Thoracic aorta (tissue), 2 donors: Measurements from ENCODE around the gene FAM174C. TPM values are rescaled to one million over a fixed set of nuclear protein-coding genes. Genes with fewer than 3 reads are reported as not detected.

Experiments
- ATAC-seq: fragments of 150-250 bp; one replicate; pipeline ENCODE4 v1.8.0; 2017; ENCODE audit warnings: low read depth; ENCODE audit not compliant: insufficient number of reproducible peaks, low FRiP score
- DNase-seq: peaks from one replicate; pipeline ENCODE4 v3.0.0-alpha.2; 2020; ENCODE audit warnings: low spot score
- H3K27ac ChIP-seq, 2 donors: fragments of 200-600 bp; sonication (generic); 1 replicate in 1 of 2; 2 replicates in 1 of 2; pipeline ENCODE4 v1.5.1; 2016; ENCODE audit warnings: mild to moderate bottlenecking in 2 of 2, moderate library complexity in 2 of 2
- H3K27me3 ChIP-seq: fragments of 200-600 bp; sonication (generic); replicated peaks from 2 replicates; pipeline ENCODE4 v1.6.0; 2016; ENCODE audit warnings: mild to moderate bottlenecking; ENCODE audit not compliant: insufficient read depth
- H3K36me3 ChIP-seq: fragments of 200-600 bp; sonication (generic); one replicate; pipeline ENCODE4 v1.5.1; 2016
- H3K4me1 ChIP-seq, 2 donors: fragments of 200-600 bp; sonication (generic); 1 replicate in 1 of 2; 2 replicates in 1 of 2; pipeline versions ENCODE4 v1.5.1 to v1.6.0; 2016; ENCODE audit warnings: low read depth in 2 of 2, mild to moderate bottlenecking in 1 of 2; ENCODE audit not compliant: control insufficient read depth in 1 of 2
- H3K4me3 ChIP-seq: fragments of 200-600 bp; sonication (generic); 2 replicates; pipeline ENCODE4 v1.5.1; 2016; ENCODE audit warnings: mild to moderate bottlenecking
- H3K9me3 ChIP-seq: fragments of 200-600 bp; sonication (generic); 2 replicates; pipeline ENCODE4 v1.5.1; 2016
- CTCF ChIP-seq: fragments of 200-600 bp; sonication (generic); IDR thresholded peaks from one replicate; pipeline ENCODE4 v1.5.1; 2019; ENCODE audit warnings: antibody characterized with exemption
- total RNA-seq, 2 donors: library from RNA; depleted of rRNA; stranded (reverse); fragments of >200 nt; gene quantifications; one replicate each; pipeline versions ENCODE4 v1.1.0 to v1.2.3, GENCODE V29; 2016

FAM174C gene
- total RNA-seq: 10 to 100 TPM; 18.8 to 40.8 TPM

DNA sequence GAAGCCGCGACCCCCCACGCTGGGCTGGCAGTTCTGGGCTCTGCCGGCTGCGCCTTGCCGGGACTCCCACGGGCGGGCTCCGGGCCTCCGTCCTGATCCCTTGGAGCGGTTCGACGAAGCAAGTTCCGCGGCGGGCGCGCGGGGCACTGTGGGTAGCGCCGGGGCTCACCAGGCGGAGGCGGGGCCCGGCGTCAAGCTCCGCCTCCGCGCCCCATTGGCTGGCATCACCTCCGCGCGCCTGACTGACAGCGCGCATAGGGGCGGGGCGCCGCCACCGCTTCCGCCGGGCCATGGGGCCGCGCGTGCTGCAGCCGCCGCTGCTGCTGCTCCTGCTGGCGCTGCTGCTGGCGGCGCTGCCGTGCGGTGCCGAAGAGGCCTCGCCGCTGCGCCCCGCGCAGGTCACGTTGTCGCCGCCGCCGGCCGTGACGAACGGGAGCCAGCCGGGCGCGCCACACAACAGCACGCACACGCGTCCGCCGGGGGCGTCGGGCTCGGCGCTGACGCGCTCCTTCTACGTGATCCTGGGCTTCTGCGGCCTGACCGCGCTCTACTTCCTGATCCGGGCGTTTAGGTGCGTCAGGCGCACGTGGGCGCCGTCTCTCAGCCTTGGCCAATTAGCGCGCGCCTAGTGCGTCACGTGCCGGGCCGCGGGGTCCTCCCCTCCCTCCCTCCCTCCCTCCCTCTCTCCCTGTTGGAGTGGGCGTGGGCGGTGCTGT, at the start of gene FAM174C:
Gene FAM174C, plus strand, starts transcription at position 271 of the 716 bp plus-strand sequence. Its CDS starts 20 bp downstream, at position 291.
- Histone ChIP-seq H3K9me3 (no peaks in the 10 kb centered on the region), H3K27ac (peak within 1 kb of the TSS; percentile 93 to 98), H3K4me3 (peak within 1 kb of the TSS; percentile 82), H3K27me3 (no peaks in the 10 kb centered on the region), H3K4me1 (peaks cover 38 to 59% of the 10 kb centered on the region in 2 donors), H3K36me3 (peaks cover 46% of the 10 kb centered on the region)
- ATAC-seq: peak; percentile 62
- no peak for TF ChIP-seq CTCF
- DNase-seq: no peak

GRCh38 chr19:1226227-1226518, 49.2 kb upstream of the FAM174C start:
- H3K36me3 ChIP-seq: peaks cover 44% of the 10 kb centered on the region
- no peaks in the 10 kb centered on the region for H3K9me3 ChIP-seq
- TF ChIP-seq CTCF: no peak
- H3K27me3 ChIP-seq: no peaks in the 10 kb centered on the region
- no peak overlapping the region for H3K27ac ChIP-seq
- peaks cover 6 to 17% of the 10 kb centered on the region in 2 donors for H3K4me1 ChIP-seq
- no peak for DNase-seq
- H3K4me3 ChIP-seq: no peak overlapping the region
- no peak for ATAC-seq

DNA sequence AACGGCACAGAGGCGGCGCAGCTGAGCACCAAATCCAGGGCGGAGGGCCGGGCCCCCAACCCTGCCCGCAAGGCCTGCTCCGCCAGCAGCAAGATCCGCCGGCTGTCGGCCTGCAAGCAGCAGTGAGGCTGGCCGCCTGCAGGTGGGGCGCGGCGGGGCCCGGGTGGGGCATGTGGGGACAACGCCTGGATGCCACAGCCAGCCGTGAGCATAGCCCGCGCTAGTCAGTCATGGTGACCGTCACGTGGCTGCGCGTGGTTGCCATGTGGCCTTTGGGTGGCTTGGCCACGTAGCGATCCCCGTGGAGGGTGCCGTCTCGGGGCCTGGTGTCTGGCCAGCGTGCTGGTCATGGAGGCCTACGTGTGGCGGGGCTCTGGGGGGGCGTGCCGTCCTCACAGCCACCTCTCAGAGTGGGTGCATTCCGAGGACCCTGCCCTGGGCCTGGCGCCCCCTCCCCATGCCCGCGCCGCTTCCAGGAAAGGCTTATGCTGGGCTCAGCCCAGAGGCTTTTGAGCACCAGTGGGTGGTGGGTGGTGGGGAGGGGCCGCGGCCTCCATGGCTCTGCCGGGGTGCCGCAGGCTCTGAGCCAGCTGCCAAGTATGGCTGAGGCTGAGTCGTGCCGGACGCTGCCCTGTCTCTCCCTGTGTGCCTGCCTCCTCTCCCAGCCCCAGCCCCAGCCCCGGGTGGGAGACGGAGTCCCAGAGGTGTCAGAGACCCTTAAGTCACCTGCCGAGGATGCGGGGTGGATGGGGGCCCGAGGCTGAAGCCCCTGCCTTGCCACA, 48.6 kb upstream of the FAM174C start:
- no peaks in the 10 kb centered on the region for H3K9me3 ChIP-seq
- peaks cover 39% of the 10 kb centered on the region for H3K36me3 ChIP-seq

DNA sequence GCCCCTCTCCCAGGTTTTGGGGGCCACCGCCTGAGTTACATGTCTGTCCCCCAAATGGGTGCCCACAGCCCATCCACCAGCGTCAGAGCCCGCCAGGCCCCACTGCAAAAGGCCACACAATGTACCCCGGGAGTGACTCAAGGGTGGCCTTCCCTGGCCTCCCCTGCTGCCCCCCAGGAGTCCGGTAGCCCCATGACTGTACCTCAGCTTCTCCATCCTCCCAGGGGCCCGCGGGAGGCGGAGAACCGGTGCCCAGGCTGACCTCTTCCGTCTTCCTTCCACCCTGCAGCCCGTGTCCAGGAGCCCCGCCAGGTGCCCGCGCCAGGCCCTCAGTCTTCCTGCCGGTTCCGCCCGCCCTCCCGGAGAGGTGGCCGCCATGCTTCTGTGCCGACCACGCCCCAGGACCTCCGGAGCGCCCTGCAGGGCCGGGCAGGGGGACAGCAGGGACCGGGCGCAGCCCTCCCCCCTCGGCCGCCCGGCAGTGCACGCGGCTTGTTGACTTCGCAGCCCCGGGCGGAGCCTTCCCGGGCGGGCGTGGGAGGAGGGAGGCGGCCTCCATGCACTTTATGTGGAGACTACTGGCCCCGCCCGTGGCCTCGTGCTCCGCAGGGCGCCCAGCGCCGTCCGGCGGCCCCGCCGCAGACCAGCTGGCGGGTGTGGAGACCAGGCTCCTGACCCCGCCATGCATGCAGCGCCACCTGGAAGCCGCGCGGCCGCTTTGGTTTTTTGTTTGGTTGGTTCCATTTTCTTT, 47.9 kb upstream of the FAM174C start:
- DNase-seq (no peak), ATAC-seq (no peak)
- Histone ChIP-seq H3K4me1 (peaks cover 3 to 9% of the 10 kb centered on the region in 2 donors), H3K27me3 (no peaks in the 10 kb centered on the region), H3K9me3 (no peaks in the 10 kb centered on the region), H3K36me3 (peaks cover 37% of the 10 kb centered on the region), H3K4me3 (no peak overlapping the region), H3K27ac (no peak overlapping the region)
- TF ChIP-seq CTCF: no peak

More for the DNA sequence above, 48.6 kb upstream of the FAM174C start:
- Histone ChIP-seq H3K27me3 (no peaks in the 10 kb centered on the region), H3K4me1 (peaks cover 4 to 12% of the 10 kb centered on the region in 2 donors), H3K27ac (no peak overlapping the region), H3K4me3 (no peak overlapping the region)
- no peak for ATAC-seq
- no peak for TF ChIP-seq CTCF
- no peak for DNase-seq
